Spleen (tissue), 11 donors: Measurements from ENCODE around the gene STK17A. TPM values are rescaled to one million over a fixed set of nuclear protein-coding genes. Genes with fewer than 3 reads are reported as not detected.

Source experiments
- DNase-seq: peaks from one replicate; pipeline ENCODE4 v3.0.0-alpha.2; 2020
- H3K27ac ChIP-seq, 8 donors: fragments of 200-600 bp; sonication (generic) in 7 of 8; 1 replicate in 4 of 8; 2 replicates in 4 of 8; pipeline versions ENCODE4 v1.5.0 to v1.8.0; 2016 to 2021; ENCODE audit warnings: inconsistent platforms in 4 of 8, mild to moderate bottlenecking in 4 of 8, moderate library complexity in 1 of 8
- H3K27me3 ChIP-seq, 7 donors: fragments of 200-600 bp; sonication (generic) in 6 of 7; replicated peaks in 1 of 7; 1 replicate in 4 of 7; 2 replicates in 3 of 7; pipeline versions ENCODE4 v1.5.0 to v1.8.0; 2016 to 2021; ENCODE audit warnings: inconsistent platforms in 3 of 7, mild to moderate bottlenecking in 1 of 7
- H3K36me3 ChIP-seq, 6 donors: fragments of 200-600 bp; sonication (generic) in 5 of 6; 1 replicate in 4 of 6; 2 replicates in 2 of 6; pipeline versions ENCODE4 v1.5.0 to v1.8.0; 2016 to 2021; ENCODE audit warnings: inconsistent platforms in 2 of 6
- H3K4me1 ChIP-seq, 6 donors: fragments of 200-600 bp; sonication (generic) in 5 of 6; 1 replicate in 3 of 6; 2 replicates in 3 of 6; pipeline versions ENCODE4 v1.5.0 to v1.8.0; 2016 to 2021; ENCODE audit warnings: inconsistent platforms in 3 of 6
- H3K4me3 ChIP-seq, 8 donors: fragments of 200-600 bp; sonication (generic) in 7 of 8; 1 replicate in 4 of 8; 2 replicates in 4 of 8; pipeline versions ENCODE4 v1.5.0 to v1.8.0; 2016 to 2021; ENCODE audit warnings: inconsistent platforms in 4 of 8, mild to moderate bottlenecking in 4 of 8, moderate library complexity in 2 of 8
- H3K9me3 ChIP-seq, 8 donors: fragments of 200-600 bp; sonication (generic) in 7 of 8; 1 replicate in 4 of 8; 2 replicates in 4 of 8; pipeline versions ENCODE4 v1.5.0 to v1.8.0; 2016 to 2021; ENCODE audit warnings: inconsistent platforms in 4 of 8
- CTCF ChIP-seq, 11 experiments: fragments of 200-600 bp in 7 of 11; fragments of 450-650 bp in 4 of 11; sonication (generic) in 4 of 11; IDR thresholded peaks in 8 of 11; conservative IDR thresholded peaks in 3 of 11; 1 replicate in 7 of 11; 2 replicates in 4 of 11; pipeline versions ENCODE4 v1.4.0 to v1.8.0; 2016 to 2021; ENCODE audit warnings: antibody characterized with exemption in 11 of 11, inconsistent platforms in 4 of 11, mild to moderate bottlenecking in 1 of 11
- POLR2A ChIP-seq, 3 donors: fragments of 450-650 bp; IDR thresholded peaks; one replicate each; pipeline ENCODE4 v1.5.1; 2017; ENCODE audit warnings: antibody characterized with exemption in 3 of 3, mild to moderate bottlenecking in 1 of 3
- POLR2AphosphoS5 ChIP-seq, 3 donors: sonication (generic); formaldehyde crosslinking; IDR thresholded peaks; one replicate each; pipeline ENCODE4 v1.5.1; 2017; ENCODE audit warnings: antibody characterized with exemption in 3 of 3
- WGBS, 5 donors: extraction: QIAGEN DNeasy Blood & Tissue Kit in 3 of 5; methylation state at CpG; one replicate each; pipeline versions ENCODE4 v1.1.5 to v1.1.7; 2013 to 2018; 5-methylcytosine and 5-hydroxymethylcytosine counted together
- intact Hi-C: fragments of 100-400 bp; cut with DNase I; formaldehyde crosslinking; loops from one replicate; pipeline ENCODE4 v1.15.0; 2023; ENCODE audit warnings: low total_unique reads
- polyA plus RNA-seq, 3 donors: library from polyadenylated mRNA; stranded (reverse); fragments of 200-250 nt; gene quantifications; one replicate each; pipeline ENCODE4 v1.2.1, GENCODE V29; 2013
- total RNA-seq, 7 donors: library from RNA; depleted of rRNA in 3 of 7; stranded (reverse); fragments of >200 nt in 3 of 7; fragmentation: NEBNext Ultra II Directional in 4 of 7; extraction: Animal tissue kit (Norgen Biotek cat#: 25700) in 4 of 7; gene quantifications; one replicate each; pipeline versions ENCODE4 v1.1.0 to v1.2.1, GENCODE V29; 2016 to 2021
- donor health status: healthy with polysubstance abuse.
- donor health status: DM: no; HTN: no; CAD: no; lungs with moderate emphysema.
- donor health status: DM: no; HTN: no; CAD: no.
- donor health status: Bipolar disorder and iron deficiency.
- donor health status: healthy.
- donor health status: DM: no; HTN: no; CAD: no.
- donor health status: DM: yes; HTN: yes; CAD: no.

Gene STK17A
- total and polyA plus RNA-seq, 10 donors, result 33.4 to 70.1 (median 53.4) TPM

DNA sequence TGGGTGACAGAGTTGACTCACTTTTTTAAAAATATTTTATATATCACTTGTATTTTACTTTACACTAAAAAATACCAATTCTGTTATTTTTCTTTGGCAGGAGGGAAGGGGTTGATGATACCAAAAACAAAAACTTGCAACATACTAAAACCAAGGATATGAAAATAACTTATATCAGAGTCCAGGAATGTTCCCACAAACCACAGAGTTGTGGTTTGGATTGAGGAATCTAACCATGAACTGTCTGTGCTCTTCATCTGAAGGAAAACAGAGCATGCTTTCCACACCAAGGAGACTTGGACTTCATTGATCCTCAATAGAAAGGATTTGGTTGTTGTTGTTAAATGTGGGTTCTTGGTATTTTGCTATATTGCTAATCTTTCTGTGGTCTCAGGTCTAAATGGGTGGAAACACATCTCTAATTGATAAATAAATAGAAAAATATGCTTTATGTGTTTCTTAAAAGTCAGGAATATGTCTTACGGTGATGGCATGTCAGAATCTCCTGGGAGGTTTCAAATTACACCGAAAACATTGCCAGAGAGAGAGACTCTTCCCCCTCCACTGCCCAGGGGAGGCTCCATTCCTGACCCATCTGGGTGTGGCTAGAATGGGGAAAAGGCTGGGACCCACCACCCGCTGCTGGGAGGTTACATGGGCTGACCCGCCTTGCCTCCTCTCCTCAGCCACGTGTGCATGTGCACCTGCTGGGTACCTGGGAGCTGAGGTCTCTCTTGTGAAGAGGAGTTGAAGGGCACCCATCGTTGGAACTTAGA, 46.9 kb upstream of the STK17A start:
- no peak overlapping the region for H3K4me3 ChIP-seq
- H3K36me3 ChIP-seq, result no peaks in the 10 kb centered on the region
- no peaks in the 10 kb centered on the region for H3K9me3 ChIP-seq
- no peak for DNase-seq
- TF ChIP-seq POLR2A (IDR thresholded peaks at IDR 0.05), result no peak
- TF ChIP-seq POLR2AphosphoS5 (IDR thresholded peaks at IDR 0.05), result no peak
- no peak for TF ChIP-seq CTCF (IDR thresholded peaks at IDR 0.05 in 8 of 11, conservative IDR thresholded peaks at IDR 0.05 in 3 of 11)
- H3K27ac ChIP-seq, result no peak overlapping the region
- 86 to 92% (median 87%) methylated on average over 6 of the region's 6 CpGs for WGBS, 5 donors
- intact Hi-C loops, result no loop called here
- H3K4me1 ChIP-seq, result no peaks in the 10 kb centered on the region
- no peaks in the 10 kb centered on the region for H3K27me3 ChIP-seq

- no peak overlapping the region for H3K27ac ChIP-seq
- H3K4me1 ChIP-seq, result no peaks in the 10 kb centered on the region
- H3K36me3 ChIP-seq, result no peaks in the 10 kb centered on the region
- WGBS, 5 donors, result 87 to 97% (median 92%) methylated on average over 15 of the region's 15 CpGs
- no peak for TF ChIP-seq CTCF (IDR thresholded peaks at IDR 0.05 in 8 of 11, conservative IDR thresholded peaks at IDR 0.05 in 3 of 11)
- no peak for TF ChIP-seq POLR2A (IDR thresholded peaks at IDR 0.05)
- TF ChIP-seq POLR2AphosphoS5 (IDR thresholded peaks at IDR 0.05), result no peak
- DNase-seq, result no peak
- no peaks in the 10 kb centered on the region for H3K9me3 ChIP-seq
- H3K4me3 ChIP-seq, result no peak overlapping the region
- intact Hi-C loops, result no loop called here
- H3K27me3 ChIP-seq, result no peaks in the 10 kb centered on the region
Observed at GRCh38 chr7:43536773-43537172, 46.1 kb upstream of the STK17A start.

DNA sequence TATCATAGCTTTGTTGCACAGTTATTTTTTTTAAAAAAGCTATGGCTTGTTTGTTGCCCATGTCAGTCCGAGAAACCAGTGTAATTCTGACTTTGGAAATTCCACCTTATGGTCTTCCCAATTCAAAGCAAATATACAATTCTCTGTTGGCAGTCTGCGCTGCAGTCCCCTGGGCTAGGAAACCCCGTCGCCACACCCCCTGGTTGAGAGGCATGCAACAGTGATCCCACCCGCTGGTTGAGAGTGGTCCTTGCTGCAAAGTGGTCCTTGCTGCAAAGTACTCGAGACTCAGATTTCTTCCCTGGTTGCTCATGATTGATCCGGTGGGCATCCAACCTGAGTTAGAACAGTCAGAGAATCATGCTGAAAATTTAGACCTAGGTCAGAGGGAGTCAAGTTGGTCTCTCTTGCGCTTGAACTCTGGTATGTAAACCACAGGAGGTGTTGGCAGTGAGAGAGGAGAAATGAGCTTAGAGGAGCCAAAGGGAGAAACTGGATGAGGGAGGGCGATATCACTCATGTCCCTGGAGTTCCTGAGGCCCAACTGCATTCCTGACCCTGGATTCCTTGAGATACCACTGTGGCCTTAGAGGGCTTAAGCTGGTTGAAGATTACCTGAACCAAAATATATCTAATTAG, 45.0 kb upstream of the STK17A start:
- H3K27me3 ChIP-seq, result no peaks in the 10 kb centered on the region
- TF ChIP-seq CTCF (IDR thresholded peaks at IDR 0.05 in 8 of 11, conservative IDR thresholded peaks at IDR 0.05 in 3 of 11), result no peak
- no peak for TF ChIP-seq POLR2AphosphoS5 (IDR thresholded peaks at IDR 0.05)
- TF ChIP-seq POLR2A (IDR thresholded peaks at IDR 0.05), result no peak
- intact Hi-C loops, result no loop called here

GRCh38 chr7:43538404-43538771, 44.5 kb upstream of the STK17A start:
- Histone ChIP-seq H3K27ac (no peak overlapping the region), H3K4me1 (no peaks in the 10 kb centered on the region), H3K9me3 (no peaks in the 10 kb centered on the region), H3K27me3 (no peaks in the 10 kb centered on the region), H3K4me3 (no peak overlapping the region), H3K36me3 (no peaks in the 10 kb centered on the region)
- TF ChIP-seq POLR2AphosphoS5 (IDR thresholded peaks at IDR 0.05) (no peak), CTCF (IDR thresholded peaks at IDR 0.05 in 8 of 11, conservative IDR thresholded peaks at IDR 0.05 in 3 of 11) (no peak), POLR2A (IDR thresholded peaks at IDR 0.05) (no peak)
- DNase-seq, result no peak
- intact Hi-C loops, result no loop called here
- whole genome bisulfite sequencing, 5 donors, result 81 to 90% (median 88%) methylated on average over 4 of the region's 4 CpGs

More for the DNA sequence above, 45.0 kb upstream of the STK17A start:
- DNase-seq, result no peak
- no peak overlapping the region for H3K27ac ChIP-seq
- WGBS, 5 donors, result 87 to 94% (median 91%) methylated on average over 9 of the region's 9 CpGs
- no peaks in the 10 kb centered on the region for H3K4me1 ChIP-seq
- H3K4me3 ChIP-seq, result no peak overlapping the region
- H3K36me3 ChIP-seq, result no peaks in the 10 kb centered on the region
- H3K9me3 ChIP-seq, result no peaks in the 10 kb centered on the region
